Measurements from ENCODE around the gene SLC25A21.
"Not testable (repeated sequence)": the region's sequence is repeated elsewhere in the genome, so short reads cannot be mapped to it uniquely, and the experiment has no call there.

Gene SLC25A21

GRCh38 chr14:37147310-37147880 is 25.0 kb downstream of the SLC25A21 start:
- H3K27ac ChIP-seq, result no peak overlapping the region
- no peak overlapping the region for H3K4me3 ChIP-seq

GRCh38 chr14:37146438-37146837 is 26.0 kb downstream of the SLC25A21 start:
- H3K27ac ChIP-seq, H3K4me3 ChIP-seq: not testable (repeated sequence)

- Histone ChIP-seq H3K27ac (no peak overlapping the region), H3K4me3 (no peak overlapping the region)
Measured at GRCh38 chr14:37145395-37145794, 27.0 kb downstream of the SLC25A21 start.

- no peak overlapping the region for H3K27ac ChIP-seq
- no peak overlapping the region for H3K4me3 ChIP-seq
Measured at GRCh38 chr14:37144729-37145363, 27.6 kb downstream of the SLC25A21 start.

- H3K4me3 ChIP-seq, result no peak overlapping the region
- no peak overlapping the region for H3K27ac ChIP-seq
Measured at GRCh38 chr14:37143475-37143874, 28.9 kb downstream of the SLC25A21 start.

GRCh38 chr14:37142835-37143401 is 29.5 kb downstream of the SLC25A21 start:
- no peak overlapping the region for H3K27ac ChIP-seq
- no peak overlapping the region for H3K4me3 ChIP-seq

GRCh38 chr14:37140176-37140575 is 32.2 kb downstream of the SLC25A21 start:
- Histone ChIP-seq H3K27ac (no peak overlapping the region), H3K4me3 (no peak overlapping the region)

- no peak overlapping the region for H3K4me3 ChIP-seq
- H3K27ac ChIP-seq, result no peak overlapping the region
Measured at GRCh38 chr14:37139710-37140109, 32.7 kb downstream of the SLC25A21 start.

- Histone ChIP-seq H3K27ac (no peak overlapping the region), H3K4me3 (no peak overlapping the region)
Measured at GRCh38 chr14:37138898-37139297, 33.5 kb downstream of the SLC25A21 start.

- Histone ChIP-seq H3K4me3 (no peak overlapping the region), H3K27ac (no peak overlapping the region)
Measured at GRCh38 chr14:37133284-37133913, 39.0 kb downstream of the SLC25A21 start.

GRCh38 chr14:37131205-37131604 is 41.2 kb downstream of the SLC25A21 start:
- H3K27ac ChIP-seq, result no peak overlapping the region
- H3K4me3 ChIP-seq, result no peak overlapping the region

GRCh38 chr14:37129047-37129446 is 43.4 kb downstream of the SLC25A21 start:
- Histone ChIP-seq H3K4me3 (no peak overlapping the region), H3K27ac (no peak overlapping the region)

- Histone ChIP-seq H3K4me3 (no peak overlapping the region), H3K27ac (no peak overlapping the region)
Measured at GRCh38 chr14:37124614-37125013, 47.8 kb downstream of the SLC25A21 start.

GRCh38 chr14:37122919-37123639 is 49.3 kb downstream of the SLC25A21 start:
- Histone ChIP-seq H3K4me3 (no peak overlapping the region), H3K27ac (no peak overlapping the region)

- no peak overlapping the region for H3K4me3 ChIP-seq
Measured at GRCh38 chr14:37122288-37122687, 50.1 kb downstream of the SLC25A21 start.

GRCh38 chr14:37118673-37119366 is 53.6 kb downstream of the SLC25A21 start:
- Histone ChIP-seq H3K4me3 (no peak overlapping the region), H3K27ac (no peak overlapping the region)

More at GRCh38 chr14:37122288-37122687, 50.1 kb downstream of the SLC25A21 start:
- no peak overlapping the region for H3K27ac ChIP-seq

- Histone ChIP-seq H3K27ac (no peak overlapping the region), H3K4me3 (no peak overlapping the region)
Measured at GRCh38 chr14:37116933-37117849, 55.2 kb downstream of the SLC25A21 start.

- H3K4me3 ChIP-seq, result no peak overlapping the region
- no peak overlapping the region for H3K27ac ChIP-seq
Measured at GRCh38 chr14:37115406-37115805, 57.0 kb downstream of the SLC25A21 start.

- H3K4me3 ChIP-seq, result no peak overlapping the region
- no peak overlapping the region for H3K27ac ChIP-seq
Measured at GRCh38 chr14:37114559-37114958, 57.8 kb downstream of the SLC25A21 start.

Measured in skin epidermis (tissue), 12 donors.